Measurements from ENCODE around the gene FAT3.

GRCh38 chr11:92204731-92205130, 19.9 kb upstream of the FAT3 start:
- no peak for TF ChIP-seq FOXA1 (IDR thresholded peaks at IDR 0.05)
- TF ChIP-seq FOXM1 (IDR thresholded peaks at IDR 0.05; ENCODE audit: borderline replicate concordance) = no peak
- TF ChIP-seq SP1 (IDR thresholded peaks at IDR 0.05) = no peak
- no peak for TF ChIP-seq FOXK2 (IDR thresholded peaks at IDR 0.05)
